HCT116 (cell line): ENCODE data around the gene PRDM11.

Experiments used
- CBX3 ChIP-seq: IDR thresholded peaks from 2 replicates; pipeline ENCODE4 v1.6.1; 2012; ENCODE audit warnings: low read depth
- EZH2phosphoT487 ChIP-seq: fragments of 200-600 bp; IDR thresholded peaks from 2 replicates; pipeline ENCODE4 v1.6.1; 2018; ENCODE audit warnings: antibody characterized with exemption, borderline replicate concordance
- POLR2A ChIP-seq: IDR thresholded peaks from 2 replicates; pipeline ENCODE4 v1.7.0; 2011; ENCODE audit warnings: borderline replicate concordance; ENCODE audit not compliant: insufficient read depth, insufficient read length; ENCODE audit errors: extremely low read depth
- YY1 ChIP-seq: IDR thresholded peaks from 2 replicates; pipeline ENCODE4 v1.6.1; 2011; ENCODE audit warnings: low read length, low read depth, moderate library complexity, mild to moderate bottlenecking; ENCODE audit not compliant: insufficient replicate concordance; ENCODE audit errors: extremely low read depth
- ZNF274 ChIP-seq: fragments of 200-500 bp; sonication (Bioruptor generic); IDR thresholded peaks from 2 replicates; pipeline ENCODE4 v1.6.1; 2014; ENCODE audit warnings: mild to moderate bottlenecking, low read depth, low read length, inconsistent platforms
- TF ChIP-seq, protein P1 (sequence below), 3 experiments: fragments of 200-600 bp in 1 of 3; sonication (generic) in 1 of 3; IDR thresholded peaks in 2 of 3; conservative IDR thresholded peaks in 1 of 3; 2 replicates each; pipeline ENCODE4 v1.5.1; 2012 to 2017; ENCODE audit warnings: low read depth in 2 of 3, low read length in 2 of 3, antibody characterized with exemption in 1 of 3, borderline replicate concordance in 1 of 3, control low read depth in 1 of 3, mild to moderate bottlenecking in 1 of 3, mixed read lengths in 1 of 3, mixed run types in 1 of 3, moderate library complexity in 1 of 3; ENCODE audit not compliant: insufficient read depth in 1 of 3

DNA sequence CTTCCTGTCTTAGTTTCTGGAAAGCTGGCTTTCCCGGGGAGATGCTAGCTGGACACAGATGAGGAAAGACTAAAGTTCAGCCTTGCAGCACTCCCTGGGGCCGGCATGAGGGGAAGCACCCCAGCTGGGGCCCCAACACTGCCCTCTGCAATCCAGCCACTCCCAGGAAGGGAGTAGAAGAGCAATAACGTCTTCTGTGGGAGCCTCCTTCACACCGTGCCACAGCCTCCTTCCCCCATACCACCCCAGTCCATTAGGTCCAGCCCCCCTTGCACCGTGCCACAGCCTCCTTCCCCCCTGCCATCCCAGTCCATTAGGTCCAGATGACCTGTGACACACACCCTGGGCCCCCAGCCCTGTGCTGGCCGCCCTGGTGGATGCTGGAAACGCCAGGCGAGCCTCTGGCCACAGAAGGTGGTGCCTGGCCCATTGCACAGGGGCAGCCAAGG is 44.1 kb upstream of the PRDM11 start:
- TF ChIP-seq CBX3 (no peak), YY1 (no peak), EZH2phosphoT487 (no peak), ZNF274 (no peak), POLR2A (no peak)
- TF ChIP-seq, protein P1, sequence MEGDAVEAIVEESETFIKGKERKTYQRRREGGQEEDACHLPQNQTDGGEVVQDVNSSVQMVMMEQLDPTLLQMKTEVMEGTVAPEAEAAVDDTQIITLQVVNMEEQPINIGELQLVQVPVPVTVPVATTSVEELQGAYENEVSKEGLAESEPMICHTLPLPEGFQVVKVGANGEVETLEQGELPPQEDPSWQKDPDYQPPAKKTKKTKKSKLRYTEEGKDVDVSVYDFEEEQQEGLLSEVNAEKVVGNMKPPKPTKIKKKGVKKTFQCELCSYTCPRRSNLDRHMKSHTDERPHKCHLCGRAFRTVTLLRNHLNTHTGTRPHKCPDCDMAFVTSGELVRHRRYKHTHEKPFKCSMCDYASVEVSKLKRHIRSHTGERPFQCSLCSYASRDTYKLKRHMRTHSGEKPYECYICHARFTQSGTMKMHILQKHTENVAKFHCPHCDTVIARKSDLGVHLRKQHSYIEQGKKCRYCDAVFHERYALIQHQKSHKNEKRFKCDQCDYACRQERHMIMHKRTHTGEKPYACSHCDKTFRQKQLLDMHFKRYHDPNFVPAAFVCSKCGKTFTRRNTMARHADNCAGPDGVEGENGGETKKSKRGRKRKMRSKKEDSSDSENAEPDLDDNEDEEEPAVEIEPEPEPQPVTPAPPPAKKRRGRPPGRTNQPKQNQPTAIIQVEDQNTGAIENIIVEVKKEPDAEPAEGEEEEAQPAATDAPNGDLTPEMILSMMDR (IDR thresholded peaks at IDR 0.05 in 2 of 3, conservative IDR thresholded peaks at IDR 0.05 in 1 of 3; ENCODE audit: borderline replicate concordance in 1 of 3, insufficient read depth in 1 of 3, low read depth in 2 of 3, low read length in 2 of 3): no peak
